GM19043 (cell line): ENCODE measurements around the gene ANGPTL4.
"Not testable (repeated sequence)": the region's sequence is repeated elsewhere in the genome, so short reads cannot be mapped to it uniquely, and the experiment has no call there.

Experiments
- ATAC-seq: cut with Tn5 transposase; IDR thresholded peaks from one replicate; pipeline ENCODE4 v1.9.1; 2021; ENCODE audit warnings: low read depth; ENCODE audit not compliant: unreplicated experiment

ANGPTL4 gene

DNA sequence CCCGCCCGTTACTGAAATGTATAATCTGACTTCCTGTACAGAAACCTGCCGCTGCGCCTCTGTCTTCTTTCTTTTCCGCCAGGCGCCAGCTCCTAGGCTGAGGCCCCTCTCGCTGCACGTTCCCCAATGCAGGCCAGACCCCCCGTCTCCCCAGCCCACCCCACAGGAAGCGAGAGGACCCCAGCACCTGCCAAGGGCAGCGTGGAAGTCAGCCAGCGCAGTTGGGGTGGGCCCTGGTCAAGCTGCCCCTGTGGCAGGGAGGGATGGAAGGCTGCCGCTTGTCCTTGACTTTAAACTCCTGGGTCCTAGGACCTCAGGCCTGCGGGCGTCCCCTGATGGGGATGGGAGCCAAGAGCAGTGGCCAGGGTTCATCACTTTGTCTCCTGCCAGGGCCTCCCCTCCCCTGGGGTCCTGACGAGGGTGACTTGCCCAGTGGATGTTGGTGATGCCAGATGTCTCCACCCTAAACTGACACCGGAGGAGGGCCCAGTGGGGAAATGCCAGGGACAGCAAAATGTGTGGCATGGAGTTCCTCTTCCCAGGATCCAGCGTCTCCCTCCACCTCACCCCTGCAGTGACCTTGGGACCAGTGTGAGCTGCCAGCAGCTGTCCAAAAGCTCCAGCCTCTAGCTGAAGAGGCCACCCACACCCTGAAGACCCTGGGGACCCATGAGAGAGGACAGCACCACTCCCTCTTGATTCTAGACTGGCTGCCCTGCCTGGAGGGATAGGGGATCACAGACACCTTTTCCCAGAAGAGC, 40.6 kb downstream of the ANGPTL4 start:
- ATAC-seq: no peak

DNA sequence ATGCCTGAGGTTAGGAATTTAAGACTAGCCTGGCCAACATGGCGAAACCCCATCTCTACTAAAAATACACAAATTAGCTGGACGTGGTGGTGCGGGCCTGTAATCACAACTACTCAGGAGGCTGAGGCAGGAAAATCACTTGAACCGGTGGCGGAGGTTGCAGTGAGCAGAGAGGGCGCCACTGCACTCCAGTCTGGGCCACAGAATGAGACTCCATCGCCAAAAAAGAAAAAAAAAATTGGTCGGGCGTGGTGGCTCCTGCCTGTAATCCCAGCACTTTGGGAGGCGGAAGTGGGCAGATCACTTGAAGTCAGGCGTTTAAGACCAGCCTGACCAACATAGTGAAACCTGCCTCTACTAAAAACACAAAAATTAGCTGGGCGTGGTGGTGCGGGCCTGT, 46.8 kb downstream of the ANGPTL4 start:
- not testable (repeated sequence) for ATAC-seq

DNA sequence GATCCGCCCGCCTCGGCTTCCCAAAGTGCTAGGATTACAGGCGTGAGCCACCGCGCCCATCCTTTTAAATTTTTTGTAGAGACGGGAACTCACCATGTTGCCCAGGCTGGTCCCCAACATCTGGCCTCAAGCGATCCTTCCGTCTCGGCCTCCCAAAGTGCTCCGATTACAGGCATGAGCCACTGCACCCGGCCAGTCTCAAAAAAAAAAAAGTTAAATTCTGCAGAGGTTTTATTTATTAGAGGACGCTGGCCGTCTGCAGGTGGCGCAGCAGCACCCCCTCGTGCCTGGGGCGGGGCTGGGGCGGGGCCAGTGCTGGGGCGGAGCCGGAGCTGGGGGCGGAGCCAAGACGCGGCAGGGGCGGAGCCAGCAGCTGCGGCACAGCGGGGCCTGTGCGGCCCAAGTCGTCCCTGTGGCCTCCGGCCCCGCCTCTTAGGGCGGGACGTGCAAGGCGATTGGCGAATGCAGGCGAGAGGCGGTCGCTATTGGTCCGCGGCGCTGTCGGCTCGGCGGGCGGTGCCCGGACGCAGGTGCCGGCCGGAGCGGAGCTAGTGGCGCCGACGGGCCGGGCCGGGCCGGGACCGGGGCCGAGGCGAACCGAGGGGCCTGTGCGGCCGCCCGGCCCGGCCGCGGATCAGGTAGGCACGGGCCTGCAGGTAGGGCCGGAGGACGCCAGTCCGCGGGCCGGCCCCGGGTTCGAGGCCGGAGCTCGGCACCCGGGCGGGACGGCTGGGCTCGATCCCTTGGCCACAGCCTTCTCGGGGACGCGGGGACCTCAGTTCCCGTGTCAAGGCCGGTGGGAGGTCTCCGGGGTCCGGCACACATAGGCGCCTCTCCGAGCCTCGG, 49.1 kb downstream of the ANGPTL4 start, which contains the start of gene MARCHF2:
Gene MARCHF2 (plus strand): TSS at position 523 of the 846 bp plus-strand sequence. CDS start 8,536 bp downstream, outside the sequence.
- peak; percentile 99 for ATAC-seq

DNA sequence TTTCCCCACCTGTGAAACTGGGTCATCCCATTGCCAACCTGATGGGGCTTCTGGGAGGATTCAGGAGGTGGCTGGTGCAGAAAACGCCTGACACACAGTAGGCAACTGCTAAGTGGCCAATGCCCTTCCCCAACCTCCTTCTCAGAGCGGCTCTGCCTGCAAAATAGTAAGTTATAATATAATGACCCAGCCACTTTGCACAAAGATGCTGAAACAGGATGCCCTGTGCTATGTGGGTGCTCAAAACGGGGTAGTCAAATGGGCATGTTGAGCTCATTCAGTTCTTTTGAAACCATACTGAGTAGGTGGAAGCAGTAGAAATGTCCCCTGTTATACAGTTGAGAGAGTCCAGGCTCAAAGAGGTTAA, 49.7 kb downstream of the ANGPTL4 start:
- ATAC-seq: no peak

DNA sequence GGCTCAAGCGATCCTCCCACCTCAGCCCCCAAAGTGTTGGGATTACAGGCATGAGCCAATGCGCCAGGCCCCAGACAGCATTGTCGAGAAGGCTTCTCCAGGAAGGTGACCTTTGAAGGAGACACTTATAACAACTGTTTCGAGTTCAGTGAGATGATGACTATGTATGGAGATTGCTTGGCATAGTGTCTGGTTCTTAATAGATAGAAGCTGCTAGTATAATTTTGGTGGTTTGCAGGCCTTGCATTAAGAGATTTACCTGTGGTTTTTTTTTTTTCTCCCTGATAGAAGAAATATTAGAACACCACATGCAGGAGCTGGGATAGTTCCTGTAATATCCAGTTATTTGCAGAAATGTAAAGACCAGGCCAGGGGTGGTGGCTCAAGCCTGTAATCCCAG, 52.8 kb downstream of the ANGPTL4 start:
- ATAC-seq: no peak

DNA sequence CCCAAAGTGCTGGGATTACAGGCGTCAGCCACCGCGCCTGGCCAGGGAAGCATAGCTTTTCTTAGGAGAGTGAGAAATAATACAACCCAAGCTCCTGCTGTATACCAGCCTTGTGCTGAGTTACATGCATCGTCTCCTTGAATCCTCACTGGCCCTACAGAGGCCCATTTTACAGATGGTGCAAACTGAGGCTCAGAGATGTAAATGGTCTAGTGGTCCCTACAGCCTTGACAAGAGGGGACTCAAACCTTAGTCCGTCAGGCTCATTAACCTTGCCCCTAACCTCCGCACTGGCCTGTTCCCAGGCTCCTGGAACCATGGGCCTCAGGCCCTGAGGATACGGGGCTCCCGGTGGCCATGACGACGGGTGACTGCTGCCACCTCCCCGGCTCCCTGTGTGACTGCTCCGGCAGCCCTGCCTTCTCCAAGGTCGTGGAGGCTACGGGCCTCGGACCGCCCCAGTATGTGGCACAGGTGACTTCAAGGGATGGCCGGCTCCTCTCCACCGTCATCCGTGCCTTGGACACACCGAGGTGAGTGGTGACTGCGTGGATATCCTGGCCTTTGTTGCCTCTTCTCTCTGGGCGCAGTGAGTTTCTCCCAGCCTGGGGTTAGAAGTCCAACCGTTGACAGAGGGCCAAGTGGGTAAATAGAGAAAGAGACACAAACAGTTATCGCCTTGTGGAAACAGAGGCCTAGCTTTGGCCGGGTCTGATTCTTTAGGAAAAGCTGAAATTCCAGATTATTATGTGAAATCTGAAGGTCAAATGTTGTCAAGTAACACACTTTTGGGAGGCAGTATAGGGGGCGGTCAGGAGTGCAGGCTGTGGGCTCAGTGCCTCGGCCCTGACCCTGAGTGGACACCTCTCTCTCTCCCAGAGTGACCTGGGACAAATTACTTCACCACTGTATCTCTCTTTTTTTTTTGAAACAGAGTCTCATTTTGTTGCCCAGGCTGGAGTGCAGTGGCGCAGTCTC, 57.8 kb downstream of the ANGPTL4 start:
- ATAC-seq: no peak

DNA sequence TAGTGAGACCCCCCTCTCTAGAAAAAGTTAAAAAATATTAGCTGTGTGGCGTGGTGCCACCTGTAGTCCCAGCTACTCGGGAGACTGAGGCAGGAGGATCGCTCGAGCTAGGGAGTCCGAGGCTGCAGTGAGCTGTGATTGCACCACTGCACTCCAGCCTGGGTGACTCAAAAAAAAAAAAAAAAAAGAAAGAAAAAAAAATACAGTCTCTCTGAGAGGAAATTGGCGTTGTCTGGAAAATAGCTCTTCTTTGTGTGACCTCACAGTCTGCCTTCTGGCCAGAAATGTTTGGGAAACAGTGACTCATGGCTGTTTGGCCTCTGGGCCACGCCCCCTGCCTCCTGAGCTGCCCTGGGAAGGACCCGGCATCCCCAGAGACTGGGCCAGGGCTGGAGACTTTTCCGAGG, 59.9 kb downstream of the ANGPTL4 start:
- no peak for ATAC-seq
